HepG2 (cell line): ENCODE results near the gene NDFIP2. TPM values are rescaled to one million over a fixed set of nuclear protein-coding genes. Genes with fewer than 3 reads are reported as not detected.
A peak's percentile ranks its signal among the peaks of the same experiment; 100 is the strongest.

Experiments
- ATAC-seq: fragments of 200-7000 bp; cut with Tn5 transposase; 3 replicates; pipeline ENCODE4 v1.9.1; 2020; ENCODE audit warnings: mild to moderate bottlenecking, moderate library complexity
- BruUV-seq: library from RNA; stranded (reverse); fragments of 400-500 nt; replicated peaks from 2 replicates; lab custom pipeline; 2021; lab: Mats Ljungman, UMichigan
- CTCF ChIA-PET: fragments of 300-600 bp; formaldehyde crosslinking; extraction: SDS; loops from one replicate; lab custom pipeline; 2021; ENCODE audit warnings: low total read pairs, inconsistent platforms, low intra/inter-chr PET ratio; lab: Yijun Ruan, JAX
- POLR2A ChIA-PET: fragments of 350-600 bp; sonication (Branson Sonifier 250); formaldehyde crosslinking; loops from one replicate; lab custom pipeline; 2020; ENCODE audit warnings: antibody characterized with exemption, inconsistent platforms; lab: Yijun Ruan, JAX
- DNase-seq: peaks from one replicate; pipeline ENCODE4 v3.0.0-alpha.2; 2015; ENCODE audit warnings: low spot score
- FAIRE-seq: peaks from 3 replicates; lab custom pipeline; 2011; peaks lifted over from hg19 to GRCh38; lab: Jason Lieb, UNC
- H2AFZ ChIP-seq: one replicate; pipeline ENCODE4 v1.6.1; 2011; ENCODE audit warnings: low read length, inconsistent platforms
- H3K27ac ChIP-seq: fragments of 300-600 bp; 3 replicates; pipeline ENCODE4 v1.8.0; 2011; ENCODE audit warnings: mixed run types, mild to moderate bottlenecking, mixed read lengths, low read length, inconsistent platforms; ENCODE audit not compliant: insufficient read depth; ENCODE audit errors: extremely low read length
- H3K27me3 ChIP-seq, 2 experiments: fragments of 200-600 bp in 1 of 2; 2 replicates in 1 of 2; 3 replicates in 1 of 2; pipeline versions ENCODE4 v1.6.0 to v1.8.0; 2011; ENCODE audit warnings: low read length in 2 of 2, mild to moderate bottlenecking in 2 of 2, moderate library complexity in 2 of 2, inconsistent platforms in 1 of 2; ENCODE audit not compliant: insufficient read depth in 2 of 2, control insufficient read depth in 1 of 2
- H3K36me3 ChIP-seq, 2 experiments: fragments of 200-600 bp in 1 of 2; replicated peaks in 1 of 2; 2 replicates in 1 of 2; 3 replicates in 1 of 2; pipeline versions ENCODE4 v1.5.1 to v1.8.0; 2011; ENCODE audit warnings: low read length in 2 of 2, inconsistent platforms in 1 of 2; ENCODE audit not compliant: insufficient read depth in 2 of 2, control insufficient read depth in 1 of 2
- H3K4me1 ChIP-seq: 2 replicates; pipeline ENCODE4 v1.5.1; 2012; ENCODE audit warnings: low read length, inconsistent platforms; ENCODE audit not compliant: insufficient read depth
- H3K4me2 ChIP-seq: 2 replicates; pipeline ENCODE4 v1.6.0; 2011; ENCODE audit warnings: low read depth, low read length, inconsistent platforms
- H3K4me3 ChIP-seq, 3 experiments: fragments of 200-600 bp in 1 of 3; sonication (generic), shearing (Covaris generic) in 1 of 3; replicated peaks in 1 of 3; 2 replicates each; pipeline ENCODE4 v1.5.1; 2011 to 2016; ENCODE audit warnings: low read length in 3 of 3, inconsistent platforms in 2 of 3, low read depth in 2 of 3, mild to moderate bottlenecking in 2 of 3, control low read depth in 1 of 3, mixed read lengths in 1 of 3; ENCODE audit not compliant: insufficient read depth in 1 of 3
- H3K79me2 ChIP-seq: one replicate; pipeline ENCODE4 v1.6.1; 2011; ENCODE audit warnings: low read length, inconsistent platforms; ENCODE audit not compliant: insufficient read depth
- H3K9ac ChIP-seq: 2 replicates; pipeline ENCODE4 v1.6.0; 2011; ENCODE audit warnings: mild to moderate bottlenecking, low read depth, low read length, inconsistent platforms; ENCODE audit not compliant: insufficient read depth
- H3K9me3 ChIP-seq: 2 replicates; pipeline ENCODE4 v1.5.1; 2012; ENCODE audit warnings: mild to moderate bottlenecking, low read length
- H4K20me1 ChIP-seq: 2 replicates; pipeline ENCODE4 v1.6.0; 2011; ENCODE audit warnings: inconsistent platforms, mild to moderate bottlenecking, low read length, moderate library complexity; ENCODE audit not compliant: insufficient read depth
- CREBL2 ChIP-seq: sonication (generic); formaldehyde crosslinking; IDR thresholded peaks from 2 replicates; pipeline ENCODE4 v1.8.1; 2023; ENCODE audit warnings: missing genetic modification reagents, mild to moderate bottlenecking, borderline replicate concordance
- EED ChIP-seq: sonication (generic); formaldehyde crosslinking; IDR thresholded peaks from 2 replicates; pipeline ENCODE4 v1.5.0; 2020; ENCODE audit warnings: mild to moderate bottlenecking, missing genetic modification reagents
- GMEB2 ChIP-seq: IDR thresholded peaks from 2 replicates; pipeline ENCODE4 v1.6.1; 2016; ENCODE audit warnings: missing biosample characterization, missing genetic modification reagents, low read depth
- HNRNPK ChIP-seq: fragments of 200-400 bp; formaldehyde crosslinking; IDR thresholded peaks from 2 replicates; pipeline ENCODE4 v1.6.1; 2018; ENCODE audit warnings: low read length, low read depth, moderate library complexity, mild to moderate bottlenecking; ENCODE audit not compliant: poor library complexity, severe bottlenecking
- MXD3 ChIP-seq: IDR thresholded peaks from 2 replicates; pipeline ENCODE4 v1.6.1; 2016; ENCODE audit warnings: mild to moderate bottlenecking, missing biosample characterization, missing genetic modification reagents
- SRSF4 ChIP-seq: fragments of 200-400 bp; formaldehyde crosslinking; IDR thresholded peaks from one replicate; pipeline ENCODE4 v1.6.1; 2018; ENCODE audit warnings: mild to moderate bottlenecking, low read depth, low read length, moderate library complexity; ENCODE audit not compliant: poor library complexity, severe bottlenecking
- YEATS4 ChIP-seq: sonication (generic); formaldehyde crosslinking; IDR thresholded peaks from 2 replicates; pipeline ENCODE4 v1.4.0; 2020; ENCODE audit warnings: missing genetic modification reagents, borderline replicate concordance
- YY1 ChIP-seq: IDR thresholded peaks from 2 replicates; pipeline ENCODE4 v1.6.1; 2011; ENCODE audit warnings: low read length, low read depth, moderate library complexity, mild to moderate bottlenecking; ENCODE audit not compliant: insufficient read depth, insufficient replicate concordance
- ZFP36 ChIP-seq: fragments of 150-350 bp; IDR thresholded peaks from 2 replicates; pipeline ENCODE4 v1.6.1; 2018; ENCODE audit warnings: borderline replicate concordance, low read length, low read depth; ENCODE audit not compliant: partially characterized antibody
- ZNF253 ChIP-seq: sonication (generic); formaldehyde crosslinking; IDR thresholded peaks from 2 replicates; pipeline ENCODE4 v1.8.0; 2022; ENCODE audit warnings: mild to moderate bottlenecking, missing genetic modification reagents, borderline replicate concordance
- ZNF275 ChIP-seq: sonication (generic); formaldehyde crosslinking; IDR thresholded peaks from 2 replicates; pipeline ENCODE4 v1.8.0; 2022; ENCODE audit warnings: missing genetic modification reagents, mild to moderate bottlenecking, inconsistent platforms, borderline replicate concordance
- ZNF451 ChIP-seq: sonication (generic); formaldehyde crosslinking; IDR thresholded peaks from 2 replicates; pipeline ENCODE4 v1.5.0; 2020; ENCODE audit warnings: mild to moderate bottlenecking, missing genetic modification reagents
- ZNF546 ChIP-seq: sonication (generic); formaldehyde crosslinking; conservative IDR thresholded peaks from 2 replicates; pipeline ENCODE4 v1.8.1; 2023; ENCODE audit warnings: mild to moderate bottlenecking, missing genetic modification reagents
- ZNF670 ChIP-seq: sonication (generic); formaldehyde crosslinking; IDR thresholded peaks from 2 replicates; pipeline ENCODE4 v1.8.0; 2022; ENCODE audit warnings: mild to moderate bottlenecking, missing genetic modification reagents, borderline replicate concordance
- ZNF674 ChIP-seq: sonication (generic); formaldehyde crosslinking; IDR thresholded peaks from 2 replicates; pipeline ENCODE4 v1.5.0; 2020; ENCODE audit warnings: low read depth, mild to moderate bottlenecking, missing genetic modification reagents
- WGBS: methylation state at CpG from one replicate; pipeline ENCODE4 v1.1.6; 2017; ENCODE audit warnings: low lambda C conversion rate; 5-methylcytosine and 5-hydroxymethylcytosine counted together
- in situ Hi-C: cut with HindIII; loops from 2 replicates; pipeline ENCODE4 v1.10.0; 2017; ENCODE audit warnings: low pct_unique_long_range_greater_than_20kb; ENCODE audit not compliant: extremely low pct_ligation_motif_present
- intact Hi-C: fragments of 100-400 bp; cut with micrococcal nuclease; formaldehyde crosslinking; loops from one replicate; pipeline ENCODE4 v1.10.0; 2022; ENCODE audit not compliant: unreplicated experiment
- polyA plus RNA-seq, 8 experiments: library from polyadenylated mRNA; depleted of rRNA in 3 of 8; stranded (reverse) in 7 of 8; unstranded in 1 of 8; fragments of >200 nt; fragmentation: Illumina TruSeq in 4 of 8; extraction: Trizol in 4 of 8; gene quantifications; 2 replicates each; pipeline versions ENCODE4 v1.2.1 to v1.2.3, GENCODE V29; 2011 to 2016; ENCODE audit warnings: low read depth in 4 of 8, missing spikeins in 1 of 8, mixed read lengths in 1 of 8; ENCODE audit not compliant: insufficient read depth in 1 of 8
- total RNA-seq, 5 experiments: library from RNA; depleted of rRNA; stranded (reverse); fragments of >200 nt; fragmentation: Illumina TruSeq; extraction: Trizol; gene quantifications; 2 replicates each; pipeline ENCODE4 v1.2.3, GENCODE V29; 2016; ENCODE audit warnings: low read depth in 1 of 5

Gene NDFIP2
- total and polyA plus RNA-seq, 2 of the 13 experiments (the other 11 are each of a cell fraction or from before 2014, with no cell fraction given) = 23.2 to 32.0 TPM

GRCh38 chr13:79482281-79482970 is 1.5 kb downstream of the NDFIP2 start:
- Histone ChIP-seq H3K4me1 (peaks cover 63% of the 10 kb centered on the region), H3K9me3 (no peaks in the 10 kb centered on the region), H3K79me2 (peaks cover 44% of the 10 kb centered on the region), H3K27ac (no peak overlapping the region), H3K36me3 (no peaks in the 10 kb centered on the region), H3K9ac (peak overlapping the region; percentile 91; the same call in 1 of the 2 replicates), H2AFZ (no peak overlapping the region), H3K4me3 (peak overlapping the region; percentile 72 to 91 (median 84); a peak in 5 of 6 replicates), H3K4me2 (peak overlapping the region; percentile 90), H4K20me1 (peaks cover 5% of the 10 kb centered on the region; the same call in 1 of the 2 replicates), H3K27me3 (no peaks in the 10 kb centered on the region; a peak in 1 of 5 replicates)
- WGBS = 64% methylated on average over 3 of the region's 3 CpGs
- no peak for ATAC-seq
- in situ Hi-C loops (no loop called here), intact Hi-C loops (loop anchor here (5.0 kb wide), 2 partner anchors 60 kb away; no protein-coding TSS in a partner anchor)
- BruUV-seq = TSS peak; percentile 59
- ChIA-PET POLR2A (no interaction called here), CTCF (no interaction called here)
- no peak for TF ChIP-seq YY1
- no peak for TF ChIP-seq GMEB2 (CRISPR knock-in tag)
- TF ChIP-seq EED (CRISPR knock-in tag) = no peak
- TF ChIP-seq SRSF4 = no peak
- no peak for TF ChIP-seq ZNF670
- TF ChIP-seq ZNF275 (CRISPR knock-in tag) = no peak
- no peak for TF ChIP-seq CREBL2 (CRISPR knock-in tag)
- no peak for TF ChIP-seq YEATS4 (CRISPR knock-in tag)
- no peak for TF ChIP-seq ZFP36
- TF ChIP-seq ZNF674 (CRISPR knock-in tag) = no peak
- no peak for TF ChIP-seq ZNF451 (CRISPR knock-in tag)
- no peak for TF ChIP-seq MXD3 (CRISPR knock-in tag)
- no peak for TF ChIP-seq ZNF546 (CRISPR knock-in tag)
- TF ChIP-seq HNRNPK = no peak
- TF ChIP-seq ZNF253 (CRISPR knock-in tag) = no peak
- no peak for FAIRE-seq
- DNase-seq = no peak
